ENCODE results near the gene PLEKHM2.

PLEKHM2 gene

GRCh38 chr1:15701784-15702183 is 17.7 kb downstream of the PLEKHM2 start:
- DNase-seq (ENCODE audit: low read depth) = no peak

- no peak for DNase-seq (ENCODE audit: low read depth)
Measured at GRCh38 chr1:15702722-15703550, 18.8 kb downstream of the PLEKHM2 start.

GRCh38 chr1:15703562-15703961 is 19.4 kb downstream of the PLEKHM2 start:
- no peak for DNase-seq (ENCODE audit: low read depth)

- no peak for DNase-seq (ENCODE audit: low read depth)
Measured at GRCh38 chr1:15704526-15705183, 20.5 kb downstream of the PLEKHM2 start.

GRCh38 chr1:15705184-15705566 is 21.1 kb downstream of the PLEKHM2 start:
- DNase-seq (ENCODE audit: low read depth) = no peak

- DNase-seq (ENCODE audit: low read depth) = no peak
Measured at GRCh38 chr1:15706751-15707150, 22.6 kb downstream of the PLEKHM2 start.

- no peak for DNase-seq (ENCODE audit: low read depth)
Measured at GRCh38 chr1:15707239-15707925, 23.3 kb downstream of the PLEKHM2 start.

GRCh38 chr1:15708486-15709137 is 24.5 kb downstream of the PLEKHM2 start:
- no peak for DNase-seq (ENCODE audit: low read depth)

- DNase-seq (ENCODE audit: low read depth) = no peak
Measured at GRCh38 chr1:15709226-15709625, 25.1 kb downstream of the PLEKHM2 start.

- DNase-seq (ENCODE audit: low read depth) = no peak
Measured at GRCh38 chr1:15712168-15712567, 28.0 kb downstream of the PLEKHM2 start.

- DNase-seq (ENCODE audit: low read depth) = no peak
Measured at GRCh38 chr1:15714406-15715136, 30.5 kb downstream of the PLEKHM2 start.

GRCh38 chr1:15717418-15718125 is 33.5 kb downstream of the PLEKHM2 start:
- DNase-seq (ENCODE audit: low read depth) = no peak

GRCh38 chr1:15718199-15718601 is 34.1 kb downstream of the PLEKHM2 start:
- no peak for DNase-seq (ENCODE audit: low read depth)

GRCh38 chr1:15719381-15720120 is 35.4 kb downstream of the PLEKHM2 start:
- DNase-seq (ENCODE audit: low read depth) = no peak

GRCh38 chr1:15720861-15721260 is 36.7 kb downstream of the PLEKHM2 start:
- DNase-seq (ENCODE audit: low read depth) = no peak

GRCh38 chr1:15722411-15722810 is 38.3 kb downstream of the PLEKHM2 start:
- DNase-seq (ENCODE audit: low read depth) = no peak

- DNase-seq (ENCODE audit: low read depth) = no peak
Measured at GRCh38 chr1:15722836-15723532, 38.9 kb downstream of the PLEKHM2 start.

GRCh38 chr1:15723631-15724246 is 39.6 kb downstream of the PLEKHM2 start:
- DNase-seq (ENCODE audit: low read depth) = no peak
